Nephron (organoid): ENCODE results near the gene CACYBP.

Experiments used
- H3K27ac Mint-ChIP-seq, 3 experiments: 2 replicates each; pipeline ENCODE4 v1.8.0; 2020; ENCODE audit warnings: mixed read lengths in 3 of 3, mild to moderate bottlenecking in 2 of 3, moderate library complexity in 1 of 3
- H3K27me3 Mint-ChIP-seq: 2 replicates; pipeline ENCODE4 v1.8.0; 2021; ENCODE audit warnings: low read depth, mild to moderate bottlenecking, moderate library complexity, mixed read lengths
- H3K36me3 Mint-ChIP-seq: 2 replicates; pipeline ENCODE4 v1.8.0; 2020; ENCODE audit warnings: low read depth, mixed read lengths
- H3K4me1 Mint-ChIP-seq: 2 replicates; pipeline ENCODE4 v1.8.0; 2020; ENCODE audit warnings: mixed read lengths
- H3K4me3 Mint-ChIP-seq, 3 experiments: 2 replicates each; pipeline ENCODE4 v1.8.0; 2020; ENCODE audit warnings: mild to moderate bottlenecking in 3 of 3, mixed read lengths in 3 of 3, moderate library complexity in 2 of 3
- H3K9me3 Mint-ChIP-seq: 2 replicates; pipeline ENCODE4 v1.8.0; 2020; ENCODE audit warnings: mixed read lengths
- CTCF ChIP-seq, 3 experiments: fragments of 200-600 bp; sonication (generic); IDR thresholded peaks; one replicate each; pipeline ENCODE4 v1.5.0; 2021; ENCODE audit warnings: antibody characterized with exemption in 3 of 3; ENCODE audit not compliant: unreplicated experiment in 3 of 3

The CACYBP gene

GRCh38 chr1:174989536-174990220 is 10.1 kb upstream of the CACYBP start:
- Mint-ChIP-seq H3K4me1 (peaks cover 8% of the 10 kb centered on the region), H3K4me3 (peak overlapping the region in 1 of 3 experiments; percentile 41), H3K27ac (peak overlapping the region in 1 of 3 experiments; percentile 57), H3K27me3 (no peaks in the 10 kb centered on the region), H3K36me3 (no peaks in the 10 kb centered on the region), H3K9me3 (no peaks in the 10 kb centered on the region)
- no peak for TF ChIP-seq CTCF (IDR thresholded peaks at IDR 0.05; ENCODE audit: unreplicated experiment in 3 of 3)

GRCh38 chr1:174990382-174990999 is 9.3 kb upstream of the CACYBP start:
- no peak for TF ChIP-seq CTCF (IDR thresholded peaks at IDR 0.05; ENCODE audit: unreplicated experiment in 3 of 3)
- H3K4me1 Mint-ChIP-seq: peaks cover 8% of the 10 kb centered on the region
- no peaks in the 10 kb centered on the region for H3K27me3 Mint-ChIP-seq
- H3K4me3 Mint-ChIP-seq: peak overlapping the region in 2 of 3 experiments; percentile 23 to 63
- H3K27ac Mint-ChIP-seq: peak overlapping the region in 1 of 3 experiments; percentile 66
- H3K36me3 Mint-ChIP-seq: no peaks in the 10 kb centered on the region
- H3K9me3 Mint-ChIP-seq: no peaks in the 10 kb centered on the region

DNA sequence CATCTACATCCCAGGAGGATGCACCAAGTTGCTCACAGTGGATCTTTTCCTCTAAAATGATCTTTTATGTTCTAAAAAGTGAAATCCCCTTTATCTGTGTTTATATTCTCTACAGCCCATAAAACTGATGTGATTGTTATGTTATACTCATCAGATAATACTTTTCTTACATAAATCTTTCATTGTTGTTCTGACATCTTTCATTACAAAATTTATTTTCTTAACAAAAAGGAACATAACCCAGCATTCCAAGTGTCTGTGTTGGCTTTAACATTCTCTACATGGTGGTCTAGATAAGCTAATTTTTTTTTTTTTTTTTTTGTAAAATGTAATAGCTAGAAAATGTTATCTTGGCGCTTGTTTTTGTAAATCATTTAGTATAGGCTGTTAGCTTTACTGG is 8.3 kb upstream of the CACYBP start:
- H3K36me3 Mint-ChIP-seq: no peaks in the 10 kb centered on the region
- H3K4me3 Mint-ChIP-seq: no peak overlapping the region
- H3K4me1 Mint-ChIP-seq: peaks cover 8% of the 10 kb centered on the region
- TF ChIP-seq CTCF (IDR thresholded peaks at IDR 0.05; ENCODE audit: unreplicated experiment in 3 of 3): no peak
- H3K9me3 Mint-ChIP-seq: no peaks in the 10 kb centered on the region
- H3K27me3 Mint-ChIP-seq: no peaks in the 10 kb centered on the region
- H3K27ac Mint-ChIP-seq: peak overlapping the region; percentile 29 to 73 (median 72)

DNA sequence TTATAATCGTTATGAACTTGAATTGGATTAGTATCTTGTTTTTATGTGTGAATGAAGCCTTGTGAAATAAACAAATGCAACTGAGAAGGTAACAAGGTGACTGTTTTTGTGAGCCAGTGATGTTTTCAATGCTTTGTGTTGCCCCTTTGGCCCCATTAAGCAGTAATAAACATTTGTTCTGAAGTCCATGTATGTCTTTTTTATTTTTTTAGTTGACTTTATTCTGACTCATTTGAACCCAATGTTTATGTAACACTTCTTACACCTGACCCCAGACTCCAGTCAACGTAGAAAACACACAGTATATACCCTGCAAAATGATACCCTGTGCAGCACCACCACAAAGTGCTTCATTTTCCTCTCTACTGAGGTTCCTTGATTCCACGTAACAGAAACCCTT is 4.6 kb upstream of the CACYBP start:
- Mint-ChIP-seq H3K9me3 (no peaks in the 10 kb centered on the region), H3K36me3 (no peaks in the 10 kb centered on the region)

DNA sequence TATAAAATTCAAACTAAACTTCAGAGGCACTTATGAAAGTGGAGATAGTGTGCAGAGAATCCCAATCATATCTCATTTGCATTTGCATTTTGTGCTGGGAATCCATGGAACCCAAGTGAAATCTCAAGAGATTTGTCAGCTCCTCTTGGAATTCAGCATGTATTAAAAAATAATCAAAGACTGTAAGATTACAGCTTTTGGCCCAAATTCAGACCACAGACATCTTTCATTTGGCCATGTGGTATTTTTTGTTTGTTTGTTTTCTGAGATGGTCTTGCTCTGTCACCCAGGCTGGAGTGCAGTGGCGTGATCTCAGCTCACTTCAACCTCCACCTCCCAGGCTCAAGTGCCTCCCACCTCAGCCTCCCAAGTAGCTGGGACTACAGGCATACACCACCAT is 3.8 kb upstream of the CACYBP start:
- no peaks in the 10 kb centered on the region for H3K9me3 Mint-ChIP-seq
- H3K27me3 Mint-ChIP-seq: no peaks in the 10 kb centered on the region
- H3K27ac Mint-ChIP-seq: no peak overlapping the region
- no peaks in the 10 kb centered on the region for H3K36me3 Mint-ChIP-seq
- H3K4me3 Mint-ChIP-seq: no peak overlapping the region
- H3K4me1 Mint-ChIP-seq: peaks cover 6% of the 10 kb centered on the region
- TF ChIP-seq CTCF (IDR thresholded peaks at IDR 0.05; ENCODE audit: unreplicated experiment in 3 of 3): no peak

More for the DNA sequence above, 4.6 kb upstream of the CACYBP start:
- Mint-ChIP-seq H3K27ac (no peak overlapping the region), H3K4me1 (no peaks in the 10 kb centered on the region), H3K4me3 (no peak overlapping the region), H3K27me3 (no peaks in the 10 kb centered on the region)
- no peak for TF ChIP-seq CTCF (IDR thresholded peaks at IDR 0.05; ENCODE audit: unreplicated experiment in 3 of 3)

DNA sequence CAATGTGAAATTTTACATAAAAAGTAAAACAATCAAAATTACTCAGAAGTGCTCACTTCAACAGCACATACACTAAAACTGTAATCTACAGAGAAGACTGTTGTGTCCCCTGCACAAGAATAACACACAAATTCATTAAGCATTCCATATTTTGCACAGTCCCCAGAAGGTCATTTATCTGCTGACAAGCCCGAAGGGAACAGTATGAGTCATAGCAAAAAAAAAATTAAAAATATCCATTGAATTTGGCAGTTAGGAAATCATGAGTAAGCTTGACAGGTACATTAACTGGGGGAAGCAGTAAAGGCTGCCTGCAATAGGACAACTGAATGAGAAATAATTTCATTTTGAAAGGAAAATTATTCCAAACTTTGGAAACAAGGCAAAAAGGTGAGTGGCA is 3.3 kb upstream of the CACYBP start:
- Mint-ChIP-seq H3K9me3 (no peaks in the 10 kb centered on the region), H3K27ac (no peak overlapping the region), H3K4me3 (no peak overlapping the region), H3K4me1 (peaks cover 12% of the 10 kb centered on the region), H3K27me3 (no peaks in the 10 kb centered on the region), H3K36me3 (no peaks in the 10 kb centered on the region)
- TF ChIP-seq CTCF (IDR thresholded peaks at IDR 0.05; ENCODE audit: unreplicated experiment in 3 of 3): no peak
